Choroid plexus epithelial cell (primary cell): Measurements from ENCODE around the gene TIPARP.

Source experiments
- DNase-seq: peaks from one replicate; pipeline ENCODE4 v3.0.0-alpha.2; 2010; ENCODE audit warnings: low read depth
- H3K4me3 ChIP-seq: 2 replicates; pipeline ENCODE4 v1.5.1; 2011; ENCODE audit warnings: low read depth, mild to moderate bottlenecking, control low read depth, low read length, moderate library complexity
- TF ChIP-seq, protein P1 (sequence below): conservative IDR thresholded peaks from 2 replicates; pipeline ENCODE4 v1.5.1; 2011; ENCODE audit warnings: low read depth, mild to moderate bottlenecking, control low read depth, inconsistent platforms, low read length, moderate library complexity

Gene TIPARP

GRCh38 chr3:156689608-156690007 is 15.2 kb downstream of the TIPARP start:
- no peak for DNase-seq
- no peak overlapping the region for H3K4me3 ChIP-seq
- TF ChIP-seq, protein P1, sequence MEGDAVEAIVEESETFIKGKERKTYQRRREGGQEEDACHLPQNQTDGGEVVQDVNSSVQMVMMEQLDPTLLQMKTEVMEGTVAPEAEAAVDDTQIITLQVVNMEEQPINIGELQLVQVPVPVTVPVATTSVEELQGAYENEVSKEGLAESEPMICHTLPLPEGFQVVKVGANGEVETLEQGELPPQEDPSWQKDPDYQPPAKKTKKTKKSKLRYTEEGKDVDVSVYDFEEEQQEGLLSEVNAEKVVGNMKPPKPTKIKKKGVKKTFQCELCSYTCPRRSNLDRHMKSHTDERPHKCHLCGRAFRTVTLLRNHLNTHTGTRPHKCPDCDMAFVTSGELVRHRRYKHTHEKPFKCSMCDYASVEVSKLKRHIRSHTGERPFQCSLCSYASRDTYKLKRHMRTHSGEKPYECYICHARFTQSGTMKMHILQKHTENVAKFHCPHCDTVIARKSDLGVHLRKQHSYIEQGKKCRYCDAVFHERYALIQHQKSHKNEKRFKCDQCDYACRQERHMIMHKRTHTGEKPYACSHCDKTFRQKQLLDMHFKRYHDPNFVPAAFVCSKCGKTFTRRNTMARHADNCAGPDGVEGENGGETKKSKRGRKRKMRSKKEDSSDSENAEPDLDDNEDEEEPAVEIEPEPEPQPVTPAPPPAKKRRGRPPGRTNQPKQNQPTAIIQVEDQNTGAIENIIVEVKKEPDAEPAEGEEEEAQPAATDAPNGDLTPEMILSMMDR = no peak

- peak overlapping the region; percentile 26 for H3K4me3 ChIP-seq
- TF ChIP-seq, protein P1 = no peak
- DNase-seq = peak; percentile 60
Measured at GRCh38 chr3:156691920-156692319, 17.5 kb downstream of the TIPARP start.

DNA sequence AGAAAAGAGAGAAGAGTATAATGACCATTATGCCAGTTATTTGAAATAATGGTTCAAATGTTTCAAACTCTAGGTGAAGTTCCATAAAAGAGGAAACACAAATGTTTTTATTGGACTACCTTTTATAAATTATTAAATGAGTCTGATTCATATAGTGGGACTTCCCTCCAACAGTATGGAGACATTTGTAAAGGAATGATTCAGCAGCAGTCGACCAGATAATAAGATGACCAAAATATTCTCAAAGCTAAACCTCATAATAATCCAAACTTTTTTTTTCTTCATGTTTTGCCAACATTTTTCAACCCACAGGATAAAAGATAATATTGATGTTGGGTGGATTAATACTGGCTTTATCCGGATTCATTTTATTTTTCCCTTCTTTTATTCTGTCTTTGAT is 18.8 kb downstream of the TIPARP start:
- no peak overlapping the region for H3K4me3 ChIP-seq
- TF ChIP-seq, protein P1 = no peak
- DNase-seq = peak; percentile 59

- TF ChIP-seq, protein P1 = no peak
- DNase-seq = no peak
- H3K4me3 ChIP-seq = no peak overlapping the region
Measured at GRCh38 chr3:156694536-156694935, 20.1 kb downstream of the TIPARP start.

GRCh38 chr3:156702367-156702766 is 28.0 kb downstream of the TIPARP start:
- no peak overlapping the region for H3K4me3 ChIP-seq

GRCh38 chr3:156704370-156705036 is 30.1 kb downstream of the TIPARP start:
- no peak overlapping the region for H3K4me3 ChIP-seq
- TF ChIP-seq, protein P1 = no peak
- no peak for DNase-seq

More at GRCh38 chr3:156702367-156702766, 28.0 kb downstream of the TIPARP start:
- TF ChIP-seq, protein P1 = no peak
- DNase-seq = no peak
